PC-3 (cell line): ENCODE results near the gene DRC3. TPM values are rescaled to one million over a fixed set of nuclear protein-coding genes. Genes with fewer than 3 reads are reported as not detected.
A peak's percentile ranks its signal among the peaks of the same experiment; 100 is the strongest.

Source experiments
- ATAC-seq: fragments of 200-7000 bp; cut with Tn5 transposase; 2 replicates; pipeline ENCODE4 v1.9.1; 2020; ENCODE audit warnings: mild to moderate bottlenecking, moderate library complexity
- BruUV-seq: library from RNA; stranded (reverse); fragments of 400-500 nt; replicated peaks from 2 replicates; lab custom pipeline; 2021; lab: Mats Ljungman, UMichigan
- CTCF ChIA-PET: fragments of 300-600 bp; sonication (Branson Sonifier 250); formaldehyde crosslinking; loops from one replicate; lab custom pipeline; 2022; ENCODE audit warnings: antibody characterized with exemption; lab: Charles Lee
- POLR2A ChIA-PET: fragments of 300-600 bp; sonication (Branson Sonifier 250); formaldehyde crosslinking; loops from one replicate; lab custom pipeline; 2022; ENCODE audit warnings: antibody characterized with exemption; ENCODE audit not compliant: unreplicated experiment; lab: Charles Lee
- DNase-seq: peaks from one replicate; pipeline ENCODE4 v3.0.0-alpha.2; 2015
- H2AFZ ChIP-seq: fragments of 300-600 bp; sonication (generic); 2 replicates; pipeline ENCODE4 v1.6.0; 2016; ENCODE audit warnings: antibody characterized with exemption, low read length
- H3F3A ChIP-seq: fragments of 300-600 bp; sonication (generic); one replicate; pipeline ENCODE4 v1.6.0; 2017; ENCODE audit warnings: antibody characterized with exemption, low read length, control low read depth, mild to moderate bottlenecking; ENCODE audit not compliant: unreplicated experiment
- H3K27ac ChIP-seq: fragments of 300-600 bp; sonication (generic); 2 replicates; pipeline ENCODE4 v1.5.1; 2016; ENCODE audit warnings: mild to moderate bottlenecking, low read length
- H3K27me3 ChIP-seq: fragments of 300-600 bp; sonication (generic); 2 replicates; pipeline ENCODE4 v1.6.1; 2016; ENCODE audit warnings: low read length, mixed read lengths
- H3K36me3 ChIP-seq: fragments of 300-600 bp; sonication (generic); 2 replicates; pipeline ENCODE4 v1.6.1; 2016; ENCODE audit warnings: low read depth, mixed run types, low read length, mixed read lengths
- H3K4me1 ChIP-seq: fragments of 300-600 bp; sonication (generic); 2 replicates; pipeline ENCODE4 v1.5.1; 2016; ENCODE audit warnings: low read length; ENCODE audit not compliant: insufficient read depth
- H3K4me2 ChIP-seq: fragments of 300-600 bp; sonication (generic); 2 replicates; pipeline ENCODE4 v1.6.0; 2016; ENCODE audit warnings: low read length
- H3K4me3 ChIP-seq: fragments of 300-600 bp; sonication (generic); 2 replicates; pipeline ENCODE4 v1.5.1; 2016; ENCODE audit warnings: mild to moderate bottlenecking, low read length, mixed read lengths
- H3K79me2 ChIP-seq: fragments of 300-600 bp; sonication (generic); 2 replicates; pipeline ENCODE4 v1.6.1; 2017; ENCODE audit warnings: low read length, mixed read lengths
- H3K9ac ChIP-seq: fragments of 300-600 bp; sonication (generic); 2 replicates; pipeline ENCODE4 v1.6.0; 2016; ENCODE audit warnings: mild to moderate bottlenecking, low read length
- H3K9me2 ChIP-seq: fragments of 300-600 bp; sonication (generic); replicated peaks from 2 replicates; pipeline ENCODE4 v1.6.1; 2016; ENCODE audit warnings: mixed run types, low read length, mixed read lengths
- H3K9me3 ChIP-seq: fragments of 300-600 bp; sonication (generic); 2 replicates; pipeline ENCODE4 v1.6.1; 2016; ENCODE audit warnings: low read length, mixed read lengths
- H4K20me1 ChIP-seq: fragments of 300-600 bp; sonication (generic); 2 replicates; pipeline ENCODE4 v1.6.1; 2016; ENCODE audit warnings: low read length, mixed read lengths
- CTCF ChIP-seq: fragments of 300-600 bp; sonication (generic); conservative IDR thresholded peaks from 2 replicates; pipeline ENCODE4 v1.5.1; 2017; ENCODE audit warnings: antibody characterized with exemption, low read depth, mild to moderate bottlenecking, low read length
- EZH2 ChIP-seq: fragments of 300-600 bp; sonication (generic); IDR thresholded peaks from one replicate; pipeline ENCODE4 v1.6.1; 2017; ENCODE audit warnings: antibody characterized with exemption, mild to moderate bottlenecking, low read length; ENCODE audit not compliant: unreplicated experiment
- EZH2phosphoT487 ChIP-seq: fragments of 300-600 bp; sonication (generic); IDR thresholded peaks from 2 replicates; pipeline ENCODE4 v1.6.1; 2018; ENCODE audit warnings: mild to moderate bottlenecking, antibody characterized with exemption, low read length, borderline replicate concordance
- intact Hi-C: fragments of 100-400 bp; cut with micrococcal nuclease; formaldehyde crosslinking; loops from 2 replicates; pipeline ENCODE4 v1.9.0; 2023
- total RNA-seq: library from RNA; depleted of rRNA; stranded (reverse); fragments of >200 nt; gene quantifications from 2 replicates; pipeline ENCODE4 v1.2.3, GENCODE V29; 2014

Gene DRC3
- total RNA-seq, 1 experiment from 2014 or later = 1.9 TPM

- peaks cover 39% of the 10 kb centered on the region for H3K4me1 ChIP-seq
- POLR2A ChIA-PET = no interaction called here
- intact Hi-C loops = no loop called here
Observed at GRCh38 chr17:18035704-18036103, 63.0 kb downstream of the DRC3 start.

GRCh38 chr17:18037486-18037885, 64.8 kb downstream of the DRC3 start:
- no peaks in the 10 kb centered on the region for H3K9me3 ChIP-seq
- no peaks in the 10 kb centered on the region for H3K9me2 ChIP-seq
- no peaks in the 10 kb centered on the region for H4K20me1 ChIP-seq
- TF ChIP-seq CTCF = no peak
- TF ChIP-seq EZH2 = no peak
- no peak for TF ChIP-seq EZH2phosphoT487
- H3K4me1 ChIP-seq = peaks cover 42% of the 10 kb centered on the region
- no peaks in the 10 kb centered on the region for H3F3A ChIP-seq
- intact Hi-C loops = no loop called here
- CTCF ChIA-PET = interaction anchor here (0.5 kb wide), 2 partner anchors 86 to 140 kb away, joined by 4 to 6 read pairs; no protein-coding TSS in a partner anchor
- peaks cover 90% of the 10 kb centered on the region for H3K79me2 ChIP-seq
- DNase-seq (no peak), ATAC-seq (no peak)
- POLR2A ChIA-PET = no interaction called here
- no peak overlapping the region for H2AFZ ChIP-seq
- H3K36me3 ChIP-seq = no peaks in the 10 kb centered on the region
- peak overlapping the region; percentile 95 for H3K4me2 ChIP-seq
- H3K4me3 ChIP-seq = peak overlapping the region; percentile 79
- H3K9ac ChIP-seq = peak overlapping the region; percentile 79; the same call in 1 of the 2 replicates
- no TSS peak for BruUV-seq
- H3K27me3 ChIP-seq = no peaks in the 10 kb centered on the region
- no peak overlapping the region for H3K27ac ChIP-seq

More at GRCh38 chr17:18035704-18036103, 63.0 kb downstream of the DRC3 start:
- Histone ChIP-seq H3K9ac (no peak overlapping the region), H3K4me2 (no peak overlapping the region), H3F3A (no peaks in the 10 kb centered on the region), H3K27me3 (no peaks in the 10 kb centered on the region), H3K36me3 (no peaks in the 10 kb centered on the region), H2AFZ (no peak overlapping the region), H3K27ac (no peak overlapping the region), H4K20me1 (no peaks in the 10 kb centered on the region), H3K9me2 (no peaks in the 10 kb centered on the region), H3K79me2 (peaks cover 82% of the 10 kb centered on the region), H3K9me3 (no peaks in the 10 kb centered on the region), H3K4me3 (no peak overlapping the region)
- CTCF ChIA-PET = no interaction called here
- no TSS peak for BruUV-seq
- no peak for DNase-seq
- ATAC-seq = no peak
- no peak for TF ChIP-seq EZH2phosphoT487
- TF ChIP-seq CTCF = no peak
- TF ChIP-seq EZH2 = no peak

GRCh38 chr17:18038149-18038850, 65.6 kb downstream of the DRC3 start:
- ATAC-seq = no peak
- peak overlapping the region; percentile 79 for H3K4me3 ChIP-seq
- no peak for DNase-seq
- H3K9me3 ChIP-seq = no peaks in the 10 kb centered on the region
- H3K4me1 ChIP-seq = peaks cover 34% of the 10 kb centered on the region
- intact Hi-C loops = no loop called here
- no peaks in the 10 kb centered on the region for H3K27me3 ChIP-seq
- peak overlapping the region; percentile 95 for H3K4me2 ChIP-seq
- no peak for TF ChIP-seq CTCF
- no peak for TF ChIP-seq EZH2phosphoT487
- no peak for TF ChIP-seq EZH2
- POLR2A ChIA-PET = no interaction called here
- H3K9ac ChIP-seq = peak overlapping the region; percentile 79
- TSS peak; percentile 66 for BruUV-seq
- H3F3A ChIP-seq = no peaks in the 10 kb centered on the region
- H2AFZ ChIP-seq = peak overlapping the region; percentile 87
- H3K79me2 ChIP-seq = peaks cover 88% of the 10 kb centered on the region
- CTCF ChIA-PET = interaction anchor here (0.5 kb wide), 2 partner anchors 86 to 140 kb away, joined by 4 to 6 read pairs; no protein-coding TSS in a partner anchor
- H4K20me1 ChIP-seq = no peaks in the 10 kb centered on the region
- H3K9me2 ChIP-seq = no peaks in the 10 kb centered on the region
- no peaks in the 10 kb centered on the region for H3K36me3 ChIP-seq
- H3K27ac ChIP-seq = no peak overlapping the region
